Measurements from ENCODE around the gene SDC4.

- TF ChIP-seq, protein P1, sequence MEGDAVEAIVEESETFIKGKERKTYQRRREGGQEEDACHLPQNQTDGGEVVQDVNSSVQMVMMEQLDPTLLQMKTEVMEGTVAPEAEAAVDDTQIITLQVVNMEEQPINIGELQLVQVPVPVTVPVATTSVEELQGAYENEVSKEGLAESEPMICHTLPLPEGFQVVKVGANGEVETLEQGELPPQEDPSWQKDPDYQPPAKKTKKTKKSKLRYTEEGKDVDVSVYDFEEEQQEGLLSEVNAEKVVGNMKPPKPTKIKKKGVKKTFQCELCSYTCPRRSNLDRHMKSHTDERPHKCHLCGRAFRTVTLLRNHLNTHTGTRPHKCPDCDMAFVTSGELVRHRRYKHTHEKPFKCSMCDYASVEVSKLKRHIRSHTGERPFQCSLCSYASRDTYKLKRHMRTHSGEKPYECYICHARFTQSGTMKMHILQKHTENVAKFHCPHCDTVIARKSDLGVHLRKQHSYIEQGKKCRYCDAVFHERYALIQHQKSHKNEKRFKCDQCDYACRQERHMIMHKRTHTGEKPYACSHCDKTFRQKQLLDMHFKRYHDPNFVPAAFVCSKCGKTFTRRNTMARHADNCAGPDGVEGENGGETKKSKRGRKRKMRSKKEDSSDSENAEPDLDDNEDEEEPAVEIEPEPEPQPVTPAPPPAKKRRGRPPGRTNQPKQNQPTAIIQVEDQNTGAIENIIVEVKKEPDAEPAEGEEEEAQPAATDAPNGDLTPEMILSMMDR (IDR thresholded peaks at IDR 0.05 in 2 of 3, conservative IDR thresholded peaks at IDR 0.05 in 1 of 3; ENCODE audit: borderline replicate concordance in 1 of 3, insufficient read depth in 1 of 3, low read depth in 2 of 3, low read length in 2 of 3): no peak
- TF ChIP-seq SRF (IDR thresholded peaks at IDR 0.05; ENCODE audit: low read depth) (no peak), EZH2 (IDR thresholded peaks at IDR 0.05) (no peak), POLR2A (IDR thresholded peaks at IDR 0.05; ENCODE audit: borderline replicate concordance, extremely low read depth, insufficient read depth, insufficient read length) (no peak), MAX (IDR thresholded peaks at IDR 0.05) (no peak), REST (IDR thresholded peaks at IDR 0.05; ENCODE audit: low read depth) (no peak), RAD21 (IDR thresholded peaks at IDR 0.05; ENCODE audit: low read depth) (no peak), EGR1 (IDR thresholded peaks at IDR 0.05; ENCODE audit: low read depth) (no peak), POLR2AphosphoS5 (IDR thresholded peaks at IDR 0.05; ENCODE audit: low read depth, low read length) (no peak), EZH2phosphoT487 (IDR thresholded peaks at IDR 0.05; ENCODE audit: borderline replicate concordance) (no peak)
Measured at GRCh38 chr20:45363611-45364492, 15.6 kb upstream of the SDC4 start.

All from HCT116 (cell line).